H1 (cell line): ENCODE measurements around the gene TOGARAM1. TPM values are rescaled to one million over a fixed set of nuclear protein-coding genes. Genes with fewer than 3 reads are reported as not detected.

Experiments
- CTCF ChIA-PET: fragments of 300-600 bp; sonication (Branson Sonifier 250); formaldehyde crosslinking; loops from one replicate; lab custom pipeline; 2021; ENCODE audit not compliant: partially characterized antibody; lab: Charles Lee
- POLR2A ChIA-PET: fragments of 300-600 bp; sonication (Branson Sonifier 250); formaldehyde crosslinking; loops from one replicate; lab custom pipeline; 2021; ENCODE audit warnings: inconsistent platforms; ENCODE audit not compliant: partially characterized antibody; lab: Charles Lee
- DNase-seq, 2 experiments: peaks; one replicate each; pipeline versions ENCODE4 v3.0.0 to v3.0.0-alpha.2; 2010 to 2022; ENCODE audit warnings: low spot score in 2 of 2, low read depth in 1 of 2, mixed read lengths in 1 of 2
- FAIRE-seq: peaks from 2 replicates; lab custom pipeline; 2011; peaks lifted over from hg19 to GRCh38; lab: Jason Lieb, UNC
- H2AFZ ChIP-seq: 2 replicates; pipeline ENCODE4 v1.8.1; 2012; ENCODE audit warnings: low read length, inconsistent platforms
- H2AK5ac ChIP-seq: 2 replicates; pipeline ENCODE4 v1.6.1; 2013; ENCODE audit warnings: low read depth, low read length
- H2BK120ac ChIP-seq: replicated peaks from 2 replicates; pipeline ENCODE3; 2013; ENCODE audit warnings: low read depth, low read length, inconsistent platforms
- H2BK12ac ChIP-seq: 2 replicates; pipeline ENCODE4 v1.6.1; 2013; ENCODE audit warnings: low read depth, low read length
- H2BK15ac ChIP-seq: 2 replicates; pipeline ENCODE4 v1.6.1; 2013; ENCODE audit warnings: low read length
- H2BK20ac ChIP-seq: 2 replicates; pipeline ENCODE4 v1.6.1; 2013; ENCODE audit warnings: low read length
- H2BK5ac ChIP-seq: 2 replicates; pipeline ENCODE4 v1.6.1; 2013; ENCODE audit warnings: low read depth, low read length
- H3K14ac ChIP-seq: 2 replicates; pipeline ENCODE4 v1.6.1; 2013; ENCODE audit warnings: inconsistent platforms; ENCODE audit not compliant: insufficient read length
- H3K18ac ChIP-seq: 2 replicates; pipeline ENCODE4 v1.6.1; 2013; ENCODE audit warnings: low read length; ENCODE audit errors: extremely low read depth
- H3K23ac ChIP-seq: 2 replicates; pipeline ENCODE4 v1.6.1; 2013; ENCODE audit warnings: inconsistent platforms; ENCODE audit not compliant: insufficient read length
- H3K23me2 ChIP-seq: 2 replicates; pipeline ENCODE4 v1.6.1; 2013; ENCODE audit warnings: low read depth, low read length
- H3K27ac ChIP-seq: 2 replicates; pipeline ENCODE4 v1.6.1; 2011; ENCODE audit warnings: low read depth, low read length, inconsistent platforms
- H3K27me3 ChIP-seq, 4 experiments: replicated peaks in 1 of 4; 1 replicate in 1 of 4; 2 replicates in 3 of 4; pipeline versions ENCODE4 v1.6.1 to v1.8.1; 2011 to 2013; ENCODE audit warnings: low read length in 3 of 4, mild to moderate bottlenecking in 3 of 4, inconsistent platforms in 2 of 4, mixed read lengths in 2 of 4, moderate library complexity in 1 of 4; ENCODE audit not compliant: control insufficient read depth in 3 of 4, insufficient read depth in 3 of 4; ENCODE audit errors: extremely low read depth in 1 of 4
- H3K36me3 ChIP-seq, 4 experiments: 2 replicates each; pipeline versions ENCODE4 v1.6.1 to v1.8.1; 2011 to 2013; ENCODE audit warnings: mild to moderate bottlenecking in 4 of 4, low read length in 3 of 4, moderate library complexity in 2 of 4, control low read depth in 1 of 4, inconsistent platforms in 1 of 4; ENCODE audit not compliant: insufficient read depth in 4 of 4, control insufficient read depth in 2 of 4
- H3K4ac ChIP-seq: replicated peaks from 2 replicates; pipeline ENCODE3; 2013; ENCODE audit warnings: low read length, low read depth, mixed read lengths, inconsistent platforms; ENCODE audit not compliant: insufficient read length
- H3K4me1 ChIP-seq, 4 experiments: replicated peaks in 1 of 4; 1 replicate in 1 of 4; 2 replicates in 3 of 4; pipeline versions ENCODE4 v1.6.1 to v1.8.1; 2011 to 2013; ENCODE audit warnings: low read length in 3 of 4, inconsistent platforms in 2 of 4, mixed read lengths in 1 of 4; ENCODE audit not compliant: insufficient read depth in 4 of 4, control insufficient read depth in 3 of 4
- H3K4me2 ChIP-seq, 2 experiments: 2 replicates each; pipeline versions ENCODE4 v1.6.1 to v1.8.1; 2011 to 2013; ENCODE audit warnings: low read depth in 2 of 2, low read length in 2 of 2, control low read depth in 1 of 2, inconsistent platforms in 1 of 2, mild to moderate bottlenecking in 1 of 2; ENCODE audit not compliant: insufficient read depth in 1 of 2
- H3K4me3 ChIP-seq, 4 experiments: fragments of 200-600, 300-600 bp in 1 of 4; sonication (generic), shearing (Covaris generic), sonication (Bioruptor Twin) in 1 of 4; 2 replicates each; pipeline versions ENCODE4 v1.5.1 to v1.8.1; 2011 to 2016; ENCODE audit warnings: low read length in 4 of 4, low read depth in 3 of 4, control low read depth in 2 of 4, inconsistent platforms in 2 of 4, mild to moderate bottlenecking in 2 of 4, mixed read lengths in 1 of 4, moderate library complexity in 1 of 4; ENCODE audit not compliant: insufficient read depth in 2 of 4; ENCODE audit errors: extremely low read depth in 1 of 4
- H3K56ac ChIP-seq: replicated peaks from 2 replicates; pipeline ENCODE3; 2013; ENCODE audit warnings: low read depth, mild to moderate bottlenecking, mixed read lengths, low read length, inconsistent platforms; ENCODE audit not compliant: insufficient read length
- H3K79me1 ChIP-seq: 2 replicates; pipeline ENCODE4 v1.6.1; 2013; ENCODE audit warnings: low read depth, low read length, control low read depth
- H3K79me2 ChIP-seq, 2 experiments: 2 replicates each; pipeline versions ENCODE4 v1.6.1 to v1.8.1; 2012 to 2013; ENCODE audit warnings: low read length in 2 of 2, mild to moderate bottlenecking in 2 of 2, inconsistent platforms in 1 of 2; ENCODE audit not compliant: insufficient read depth in 2 of 2, control insufficient read depth in 1 of 2
- H3K9ac ChIP-seq, 4 experiments: replicated peaks in 1 of 4; 1 replicate in 1 of 4; 2 replicates in 3 of 4; pipeline versions ENCODE4 v1.6.1 to v1.8.1; 2011 to 2013; ENCODE audit warnings: low read depth in 3 of 4, low read length in 3 of 4, control low read depth in 2 of 4, mild to moderate bottlenecking in 2 of 4, moderate library complexity in 2 of 4, inconsistent platforms in 1 of 4; ENCODE audit errors: extremely low read depth in 1 of 4
- H3K9me3 ChIP-seq, 2 experiments: 2 replicates each; pipeline versions ENCODE4 v1.6.1 to v1.8.1; 2012 to 2013; ENCODE audit warnings: mild to moderate bottlenecking in 2 of 2, moderate library complexity in 2 of 2, control low read depth in 1 of 2, inconsistent platforms in 1 of 2, low read depth in 1 of 2, low read length in 1 of 2, mixed read lengths in 1 of 2; ENCODE audit not compliant: insufficient read depth in 2 of 2
- H4K20me1 ChIP-seq, 2 experiments: replicated peaks in 1 of 2; 2 replicates each; pipeline versions ENCODE3 to v1.8.1; 2011 to 2013; ENCODE audit warnings: inconsistent platforms in 2 of 2, low read length in 2 of 2, mild to moderate bottlenecking in 1 of 2; ENCODE audit not compliant: insufficient read depth in 2 of 2, control insufficient read depth in 1 of 2
- H4K5ac ChIP-seq: 2 replicates; pipeline ENCODE4 v1.6.1; 2013; ENCODE audit warnings: low read length, low read depth, mixed read lengths, inconsistent platforms; ENCODE audit not compliant: insufficient read length
- H4K8ac ChIP-seq: 2 replicates; pipeline ENCODE4 v1.8.0; 2013; ENCODE audit warnings: mild to moderate bottlenecking, moderate library complexity, low read length, inconsistent platforms; ENCODE audit not compliant: insufficient read depth; ENCODE audit errors: extremely low read depth
- H4K91ac ChIP-seq: replicated peaks from 2 replicates; pipeline ENCODE3; 2013; ENCODE audit warnings: low read length, mixed read lengths, inconsistent platforms; ENCODE audit not compliant: insufficient read length
- ASH2L ChIP-seq: fragments of 200-600, 300-600 bp; sonication (generic); IDR thresholded peaks from one replicate; pipeline ENCODE4 v1.7.1; 2017; ENCODE audit warnings: low read length
- BRCA1 ChIP-seq: IDR thresholded peaks from 2 replicates; pipeline ENCODE4 v1.6.1; 2012; ENCODE audit warnings: low read depth, low read length, improper control_type of control experiment
- CEBPB ChIP-seq: IDR thresholded peaks from 2 replicates; pipeline ENCODE4 v1.6.1; 2012; ENCODE audit warnings: low read depth, low read length
- CHD2 ChIP-seq: IDR thresholded peaks from 2 replicates; pipeline ENCODE4 v1.6.1; 2012; ENCODE audit warnings: low read length, improper control_type of control experiment
- EGR1 ChIP-seq: IDR thresholded peaks from 2 replicates; pipeline ENCODE4 v1.6.1; 2011; ENCODE audit warnings: low read depth, low read length, borderline replicate concordance
- EP300 ChIP-seq, 2 experiments: IDR thresholded peaks; 1 replicate in 1 of 2; 2 replicates in 1 of 2; pipeline ENCODE4 v1.6.1; 2011 to 2012; ENCODE audit warnings: low read depth in 2 of 2, low read length in 2 of 2, mild to moderate bottlenecking in 2 of 2, borderline replicate concordance in 1 of 2, inconsistent platforms in 1 of 2, moderate library complexity in 1 of 2
- EZH2 ChIP-seq: fragments of 200-600 bp; sonication (generic); IDR thresholded peaks from 2 replicates; pipeline ENCODE4 v1.7.1; 2012; ENCODE audit warnings: low read depth, mild to moderate bottlenecking, moderate library complexity, low read length, inconsistent platforms; ENCODE audit not compliant: severe bottlenecking
- HDAC2 ChIP-seq, 2 experiments: fragments of 300-600 bp in 1 of 2; sonication (generic) in 1 of 2; IDR thresholded peaks; 2 replicates each; pipeline ENCODE4 v1.6.1; 2011 to 2012; ENCODE audit warnings: low read depth in 2 of 2, low read length in 2 of 2, mild to moderate bottlenecking in 2 of 2, moderate library complexity in 2 of 2, borderline replicate concordance in 1 of 2, inconsistent platforms in 1 of 2
- POU5F1 ChIP-seq: IDR thresholded peaks from 2 replicates; pipeline ENCODE4 v1.6.1; 2011; ENCODE audit warnings: low read depth, mild to moderate bottlenecking, low read length, moderate library complexity
- RBBP5 ChIP-seq: IDR thresholded peaks from 2 replicates; pipeline ENCODE4 v1.7.1; 2012; ENCODE audit warnings: low read depth, mild to moderate bottlenecking, inconsistent platforms, low read length, moderate library complexity, borderline replicate concordance
- RNF2 ChIP-seq: fragments of 200-900, 300-1000 bp; sonication (generic); IDR thresholded peaks from 2 replicates; pipeline ENCODE4 v1.7.1; 2016; ENCODE audit warnings: borderline replicate concordance, low read depth, mild to moderate bottlenecking, antibody characterized with exemption, low read length; ENCODE audit not compliant: poor library complexity, severe bottlenecking; ENCODE audit errors: missing control alignments
- ZNF274 ChIP-seq: IDR thresholded peaks from 2 replicates; pipeline ENCODE4 v1.7.0; 2012; ENCODE audit warnings: low read length, borderline replicate concordance; ENCODE audit errors: extremely low read depth
- polyA plus RNA-seq, 7 experiments: library from polyadenylated mRNA; depleted of rRNA in 3 of 7; stranded (reverse) in 5 of 7; unstranded in 2 of 7; fragments of >200 nt in 5 of 7; fragments of 200-250 nt in 2 of 7; gene quantifications; 1 replicate in 5 of 7; 2 replicates in 1 of 7; 4 replicates in 1 of 7; pipeline versions ENCODE4 v1.2.1 to v1.2.3, GENCODE V29; 2011 to 2013; ENCODE audit warnings: missing spikeins in 2 of 7, mixed read lengths in 2 of 7
- total RNA-seq: library from RNA; stranded (reverse); fragmentation: NEBNext Ultra II Directional; extraction: Animal tissue kit (Norgen Biotek cat#: 25700); gene quantifications from 2 replicates; pipeline ENCODE4 v1.2.1, GENCODE V29; 2021
- TF ChIP-seq, protein P1 (sequence below): IDR thresholded peaks from 2 replicates; pipeline ENCODE4 v1.6.1; 2012; ENCODE audit warnings: inconsistent platforms

The TOGARAM1 gene
- total and polyA plus RNA-seq, 2 of the 8 experiments (the other 6 are each of a cell fraction or from before 2014, with no cell fraction given), result 2.5 to 6.8 TPM

DNA sequence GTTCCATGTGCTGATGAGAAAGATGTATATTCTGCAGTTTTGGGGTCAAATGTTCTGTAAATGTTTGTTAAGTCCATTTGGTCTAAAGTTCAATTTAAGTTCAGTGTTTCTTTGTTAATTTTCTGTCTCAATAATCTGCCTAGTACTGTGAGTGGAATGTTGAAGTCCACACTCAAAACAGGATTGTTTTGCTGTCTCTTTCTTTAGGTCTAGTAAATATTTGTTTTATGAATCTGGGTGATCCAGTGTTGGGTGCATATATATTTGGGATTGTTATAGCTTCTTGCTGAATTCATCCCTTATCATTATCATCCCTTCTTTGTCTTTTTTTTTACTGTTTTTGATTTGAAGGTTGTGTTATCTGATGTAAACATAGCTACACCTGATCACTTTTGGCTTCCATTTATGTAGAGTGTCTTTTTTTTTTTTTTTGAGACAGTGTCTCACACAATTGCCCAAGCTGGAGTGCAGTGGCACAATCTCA is 95.9 kb downstream of the TOGARAM1 start:
- no peak for TF ChIP-seq CEBPB
- no peak for TF ChIP-seq ZNF274
- TF ChIP-seq EP300 (IDR thresholded peaks at IDR 0.05; ENCODE audit: borderline replicate concordance in 1 of 2, low read depth in 2 of 2, low read length in 2 of 2), result no peak
- TF ChIP-seq RBBP5, result no peak
- no peak for TF ChIP-seq CHD2
- no peak for TF ChIP-seq EGR1
- TF ChIP-seq POU5F1, result no peak
- no peak for TF ChIP-seq EZH2
- TF ChIP-seq BRCA1, result no peak
- TF ChIP-seq, protein P1, sequence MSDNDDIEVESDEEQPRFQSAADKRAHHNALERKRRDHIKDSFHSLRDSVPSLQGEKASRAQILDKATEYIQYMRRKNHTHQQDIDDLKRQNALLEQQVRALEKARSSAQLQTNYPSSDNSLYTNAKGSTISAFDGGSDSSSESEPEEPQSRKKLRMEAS, result no peak
- no peak for TF ChIP-seq ASH2L
- TF ChIP-seq HDAC2 (IDR thresholded peaks at IDR 0.05; ENCODE audit: borderline replicate concordance in 1 of 2, low read depth in 2 of 2, low read length in 2 of 2), result no peak
- no peak for TF ChIP-seq RNF2
- H2BK5ac ChIP-seq, result no peak overlapping the region
- no peak overlapping the region for H3K4ac ChIP-seq
- H4K20me1 ChIP-seq, result no peaks in the 10 kb centered on the region
- no peak overlapping the region for H2BK20ac ChIP-seq
- H4K91ac ChIP-seq, result no peak overlapping the region
- no peak overlapping the region for H3K9ac ChIP-seq
- H2BK120ac ChIP-seq, result no peak overlapping the region
- H2AFZ ChIP-seq, result no peak overlapping the region
- H3K56ac ChIP-seq, result no peak overlapping the region
- FAIRE-seq (no peak), DNase-seq (no peak)
- no peak overlapping the region for H3K27ac ChIP-seq
- no peak overlapping the region for H4K5ac ChIP-seq
- H3K14ac ChIP-seq, result no peak overlapping the region
- no peak overlapping the region for H3K18ac ChIP-seq
- H3K4me3 ChIP-seq, result no peak overlapping the region
- ChIA-PET CTCF (no interaction called here), POLR2A (no interaction called here)
- no peak overlapping the region for H3K4me2 ChIP-seq
- no peaks in the 10 kb centered on the region for H3K79me1 ChIP-seq
- H3K79me2 ChIP-seq, result no peaks in the 10 kb centered on the region
- no peak overlapping the region for H2BK12ac ChIP-seq
- H2AK5ac ChIP-seq, result no peak overlapping the region
- no peaks in the 10 kb centered on the region for H3K4me1 ChIP-seq
- no peak overlapping the region for H4K8ac ChIP-seq
- H2BK15ac ChIP-seq, result no peak overlapping the region
- no peaks in the 10 kb centered on the region for H3K27me3 ChIP-seq
- no peaks in the 10 kb centered on the region for H3K23me2 ChIP-seq
- H3K9me3 ChIP-seq, result no peaks in the 10 kb centered on the region
- no peak overlapping the region for H3K23ac ChIP-seq
- H3K36me3 ChIP-seq, result peaks cover 0 to 6% (median 0%) of the 10 kb centered on the region in 4 experiments; a peak in 2 of 8 replicates
